SIG-M5 treated with dmso at 0.1 percent for 504 hours (cell line): ENCODE measurements around the gene RANBP3.
"Not testable (repeated sequence)": the region's sequence is repeated elsewhere in the genome, so short reads cannot be mapped to it uniquely, and the experiment has no call there.

Source experiments
- DNase-seq: peaks from one replicate; lab custom pipeline; 2025; ENCODE audit not compliant: unreplicated experiment; lab: John Stamatoyannopoulos, UW

RANBP3 gene

GRCh38 chr19:6006896-6007295 lies 29.0 kb upstream of the RANBP3 start:
- DNase-seq: no peak

- DNase-seq: not testable (repeated sequence)
These were observed 28.1 kb upstream of the RANBP3 start for GRCh38 chr19:6006070-6006446.

DNA sequence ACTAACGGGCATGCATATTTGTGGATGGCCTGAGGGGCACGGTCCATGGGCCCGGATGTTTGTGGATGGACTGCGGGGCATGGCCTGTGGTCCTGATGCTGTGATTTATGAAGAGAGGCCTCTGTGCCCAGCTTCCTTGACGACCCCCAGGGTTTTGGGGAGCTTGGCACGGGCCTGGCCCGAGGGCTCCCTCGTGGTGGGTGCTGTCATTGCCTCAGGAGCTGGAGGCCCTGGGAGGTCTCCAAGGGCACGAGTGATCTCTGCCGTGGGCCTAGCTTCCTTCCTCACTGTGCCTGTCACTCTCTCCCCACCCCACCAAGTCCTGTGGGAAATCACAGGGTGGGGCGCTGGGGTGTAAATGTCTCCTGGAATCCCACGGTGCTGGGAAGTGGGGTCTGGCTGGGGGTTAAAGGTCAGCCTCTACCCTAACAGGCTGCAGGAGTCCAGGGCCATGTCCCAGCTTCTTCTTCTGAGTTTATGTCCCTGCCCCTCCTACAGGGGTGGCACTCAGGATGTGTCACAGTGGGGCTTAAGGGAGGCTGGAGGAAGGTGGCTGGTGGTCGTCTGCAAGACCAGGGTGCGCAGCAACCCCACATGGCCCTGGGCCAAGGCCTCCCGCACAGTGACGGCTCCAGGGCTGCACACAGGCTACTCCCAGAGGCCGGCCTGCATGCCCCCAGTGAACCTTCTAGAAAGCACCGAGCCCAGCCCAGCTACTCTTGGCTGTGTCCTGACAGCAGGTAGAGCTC lies 27.6 kb upstream of the RANBP3 start:
- no peak for DNase-seq

DNA sequence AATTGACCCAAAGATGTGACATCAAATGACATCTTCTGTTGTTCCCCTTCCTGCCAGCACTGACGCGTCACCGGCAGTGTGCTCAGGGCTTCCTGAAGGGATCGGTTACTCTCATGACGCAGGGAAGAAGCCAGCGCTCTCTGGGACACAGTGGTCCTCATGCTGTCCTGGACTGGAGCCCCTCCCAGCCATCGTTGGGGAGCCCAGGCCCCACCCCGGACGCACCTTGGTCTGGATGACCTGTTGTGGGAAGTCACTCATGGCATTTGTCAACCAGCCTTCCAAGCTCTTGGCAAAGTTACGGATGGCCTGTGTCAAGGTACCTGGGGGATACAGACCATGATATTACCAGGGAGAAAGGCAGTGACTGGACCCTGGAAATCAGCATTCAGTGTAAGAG lies 26.0 kb upstream of the RANBP3 start:
- DNase-seq: no peak

DNA sequence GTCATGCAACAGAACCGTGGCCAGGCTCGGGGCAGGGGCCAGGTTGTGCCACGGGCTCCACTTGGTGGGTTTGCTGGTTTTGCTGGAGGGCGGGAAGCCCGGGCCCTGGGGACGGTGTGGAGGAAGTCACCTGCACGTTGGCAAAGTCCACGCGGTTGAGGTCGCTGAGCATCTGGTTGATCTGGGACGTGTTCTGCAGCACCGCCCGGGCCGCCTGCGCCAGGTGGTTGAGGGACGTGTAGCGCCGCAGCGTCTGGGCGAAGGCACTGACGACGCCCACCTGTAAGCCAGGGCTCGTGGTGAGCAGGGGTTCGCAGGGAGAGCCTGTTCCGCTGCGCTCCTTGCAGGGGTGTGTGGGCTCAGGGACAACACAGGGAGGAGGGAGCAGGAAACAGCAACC lies 24.7 kb upstream of the RANBP3 start:
- no peak for DNase-seq

- no peak for DNase-seq
These were observed 22.4 kb upstream of the RANBP3 start for GRCh38 chr19:6000228-6000847.

DNA sequence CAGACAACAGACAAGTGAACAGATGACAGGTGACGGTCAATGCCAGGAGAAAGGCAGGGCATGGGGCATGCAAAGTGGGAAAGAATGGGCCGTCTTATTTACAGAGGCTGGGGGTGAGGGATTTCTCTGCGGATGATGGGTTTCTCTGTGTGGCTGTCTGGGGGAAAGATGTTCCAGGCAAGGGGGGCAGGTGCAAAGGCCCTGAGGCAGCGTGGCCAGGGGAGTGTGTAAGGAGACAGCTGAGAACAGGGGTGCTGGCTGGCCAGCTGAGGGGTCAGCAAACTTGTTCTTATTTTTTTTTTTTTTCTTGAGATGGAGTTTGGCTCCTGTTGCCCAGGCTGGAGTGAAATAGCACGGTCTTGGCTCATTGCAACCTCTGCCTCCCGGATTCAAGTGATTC lies 21.8 kb upstream of the RANBP3 start:
- no peak for DNase-seq

- no peak for DNase-seq
These were observed 19.4 kb upstream of the RANBP3 start for GRCh38 chr19:5997371-5997770.

DNA sequence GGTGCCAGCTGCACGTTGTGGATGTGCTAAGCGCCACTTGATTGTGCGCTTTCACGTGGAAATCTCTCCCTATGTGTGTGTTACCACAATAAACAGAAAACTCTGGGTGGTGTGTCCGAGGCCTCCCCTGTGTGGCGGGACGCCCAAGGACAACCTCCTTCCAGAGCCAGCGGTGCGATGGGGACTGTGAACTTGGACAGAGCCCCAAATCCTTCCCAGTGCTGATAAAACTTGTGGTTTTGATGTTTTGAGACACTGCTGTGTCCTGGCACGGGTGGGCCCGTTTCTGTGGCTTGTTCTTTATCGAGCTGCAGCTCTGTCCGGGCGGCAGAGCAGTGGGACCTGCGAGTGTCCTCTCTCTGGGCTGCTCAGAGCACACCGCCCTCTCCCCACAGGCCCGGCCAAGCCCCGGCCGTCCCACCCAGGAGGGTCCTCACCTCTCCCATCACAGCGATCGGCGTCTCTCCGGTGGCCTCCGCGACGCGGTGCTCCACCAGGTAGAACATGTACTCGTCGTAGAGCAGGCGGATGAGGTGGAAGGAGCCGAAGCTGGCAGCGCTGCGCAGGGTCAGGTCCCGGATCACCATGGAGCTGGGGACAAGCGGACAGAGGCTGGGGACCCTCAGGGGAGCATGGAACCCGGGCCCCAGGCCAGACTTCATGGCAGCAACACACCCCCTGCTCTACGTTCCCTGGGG lies 18.8 kb upstream of the RANBP3 start:
- DNase-seq: no peak

- no peak for DNase-seq
These were observed 18.2 kb upstream of the RANBP3 start for GRCh38 chr19:5996102-5996501.

DNA sequence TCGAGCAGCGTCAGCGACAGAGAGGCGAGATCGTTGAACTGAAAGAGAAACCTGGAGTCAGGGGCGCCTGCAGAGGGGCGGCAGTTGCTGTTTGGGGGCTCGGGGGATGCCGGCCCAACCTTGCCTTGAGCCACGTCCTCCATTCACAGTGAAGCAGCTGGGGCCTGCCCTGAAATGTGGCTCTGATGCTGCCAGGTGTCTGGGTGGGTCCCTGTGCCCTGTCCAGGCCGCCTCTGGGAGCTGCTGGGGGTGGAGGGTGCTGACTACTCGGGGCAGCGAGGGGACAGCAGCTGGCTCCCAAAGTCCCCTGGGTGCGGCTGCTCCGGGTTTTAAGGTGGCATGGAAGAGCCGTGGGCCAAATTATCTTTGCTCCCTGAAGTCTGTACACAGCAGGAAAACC lies 17.7 kb upstream of the RANBP3 start:
- DNase-seq: no peak

GRCh38 chr19:5994405-5995165 lies 16.6 kb upstream of the RANBP3 start:
- no peak for DNase-seq

GRCh38 chr19:5993648-5994358 lies 15.9 kb upstream of the RANBP3 start:
- DNase-seq: no peak

DNA sequence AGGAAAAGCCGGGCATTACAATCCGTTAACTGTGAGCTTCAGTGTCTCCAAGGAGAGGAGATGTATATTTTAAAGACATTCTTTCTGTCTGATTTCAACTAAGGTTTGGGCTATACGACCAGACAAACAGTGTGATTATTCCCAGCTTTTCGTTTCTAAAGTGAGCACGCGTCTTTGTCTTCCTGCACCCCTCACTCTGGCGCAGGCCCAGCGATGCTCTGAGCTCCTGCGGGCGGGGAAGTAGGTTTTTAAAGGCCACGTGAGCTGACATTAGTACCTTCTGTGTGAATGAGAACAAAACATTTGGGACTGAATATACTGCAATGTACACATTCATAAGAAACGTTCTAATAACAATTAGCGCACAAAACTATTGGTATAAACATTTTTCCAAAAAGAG lies 15.3 kb upstream of the RANBP3 start:
- no peak for DNase-seq

DNA sequence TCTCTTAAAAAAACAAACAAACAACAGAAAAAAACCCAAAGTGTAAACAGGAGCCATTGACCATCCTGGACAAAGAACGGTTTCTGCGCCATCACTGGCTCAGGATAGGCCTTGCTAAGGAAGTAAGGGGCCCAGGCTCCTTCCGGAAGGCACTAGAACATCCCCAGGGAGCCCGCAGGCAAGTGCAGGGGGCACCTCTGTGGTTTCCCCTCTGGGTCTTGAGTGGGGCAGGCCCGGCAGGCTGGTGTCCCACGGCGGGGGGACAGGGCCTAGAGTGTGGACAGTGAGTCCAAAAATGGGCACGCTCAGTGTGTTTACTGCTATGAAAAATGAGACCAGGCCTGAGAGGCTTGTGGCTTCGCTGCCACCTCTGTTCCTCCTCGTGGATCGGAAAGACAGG lies 14.8 kb upstream of the RANBP3 start:
- DNase-seq: no peak

GRCh38 chr19:5991244-5991838 lies 13.4 kb upstream of the RANBP3 start:
- no peak for DNase-seq

DNA sequence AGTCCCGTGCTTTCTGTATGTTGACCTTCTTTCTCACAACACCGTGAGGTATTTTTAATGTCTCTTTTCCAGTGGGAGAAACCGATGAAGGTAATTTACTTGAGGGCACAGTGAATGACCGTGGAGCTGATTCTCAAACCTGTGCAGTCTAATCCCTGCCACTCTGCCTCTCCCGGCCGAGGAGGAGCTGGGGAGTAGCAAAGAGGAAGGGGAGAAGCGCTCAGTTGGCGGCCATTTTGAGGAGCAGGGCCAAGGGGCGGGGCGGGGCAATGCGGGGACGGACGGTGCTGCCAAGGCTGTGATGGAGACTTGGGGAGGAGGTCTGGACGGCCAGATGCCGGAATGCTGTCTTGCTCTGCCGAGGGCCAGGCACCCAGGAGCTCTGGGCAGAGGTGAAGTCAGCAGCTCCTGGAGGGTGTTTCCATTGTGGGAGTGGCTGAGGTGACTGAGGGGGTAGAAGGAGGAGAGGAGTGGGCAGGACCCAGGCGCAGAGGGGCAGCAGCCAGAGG lies 12.4 kb upstream of the RANBP3 start:
- no peak for DNase-seq

GRCh38 chr19:5989388-5990074 lies 11.6 kb upstream of the RANBP3 start:
- DNase-seq: no peak

GRCh38 chr19:5988517-5989387 lies 10.8 kb upstream of the RANBP3 start:
- DNase-seq: no peak
